Heart left ventricle (tissue), 16 donors: ENCODE results near the gene SLC35C1. TPM values are rescaled to one million over a fixed set of nuclear protein-coding genes. Genes with fewer than 3 reads are reported as not detected.

ENCODE experiments used
- ATAC-seq, 4 donors: fragments of 200-7000 bp; cut with Tn5 transposase; one replicate each; pipeline ENCODE4 v1.9.1; 2020 to 2022; ENCODE audit warnings: moderate library complexity in 4 of 4, mild to moderate bottlenecking in 3 of 4, moderate number of reproducible peaks in 1 of 4
- DNase-seq, 5 donors: peaks; one replicate each; pipeline ENCODE4 v3.0.0-alpha.2; 2020
- H3K27ac ChIP-seq, 12 donors: fragments of 200-600 bp; sonication (generic) in 4 of 12; one replicate each; pipeline versions ENCODE4 v1.5.0 to v1.8.0; 2016 to 2022; ENCODE audit warnings: mild to moderate bottlenecking in 2 of 12
- H3K27me3 ChIP-seq, 9 donors: fragments of 200-600 bp; sonication (generic) in 2 of 9; one replicate each; pipeline versions ENCODE4 v1.5.1 to v1.8.0; 2016 to 2022; ENCODE audit warnings: mild to moderate bottlenecking in 3 of 9
- H3K36me3 ChIP-seq, 9 donors: fragments of 200-600 bp; sonication (generic) in 2 of 9; one replicate each; pipeline versions ENCODE4 v1.5.0 to v1.8.0; 2018 to 2022; ENCODE audit warnings: mild to moderate bottlenecking in 2 of 9
- H3K4me1 ChIP-seq, 12 donors: fragments of 200-600 bp; sonication (generic) in 4 of 12; one replicate each; pipeline versions ENCODE4 v1.5.0 to v1.8.0; 2016 to 2022; ENCODE audit warnings: mild to moderate bottlenecking in 3 of 12
- H3K4me3 ChIP-seq, 12 donors: fragments of 200-600 bp; sonication (generic) in 4 of 12; one replicate each; pipeline versions ENCODE4 v1.5.0 to v1.8.0; 2017 to 2022; ENCODE audit warnings: mild to moderate bottlenecking in 9 of 12, moderate library complexity in 4 of 12
- H3K9me3 ChIP-seq, 12 donors: fragments of 200-600 bp; sonication (generic) in 4 of 12; one replicate each; pipeline versions ENCODE4 v1.5.0 to v1.8.0; 2016 to 2022; ENCODE audit warnings: mild to moderate bottlenecking in 1 of 12
- POLR2A ChIP-seq, 2 donors: fragments of 450-650 bp; IDR thresholded peaks; one replicate each; pipeline ENCODE4 v1.6.1; 2017; ENCODE audit warnings: antibody characterized with exemption in 2 of 2, mild to moderate bottlenecking in 2 of 2, moderate library complexity in 2 of 2
- WGBS, 4 donors: extraction: QIAGEN DNeasy Blood & Tissue Kit in 2 of 4; methylation state at CpG; one replicate each; pipeline versions ENCODE4 v1.1.5 to v1.1.7; 2013 to 2018; 5-methylcytosine and 5-hydroxymethylcytosine counted together
- intact Hi-C, 10 donors: fragments of 100-400 bp; cut with DNase I; formaldehyde crosslinking; loops; one replicate each; pipeline versions ENCODE4 v1.11.1 to v1.14.2; 2022
- polyA plus RNA-seq, 2 donors: library from polyadenylated mRNA; stranded (reverse); fragments of 200-250 nt; gene quantifications; one replicate each; pipeline ENCODE4 v1.2.3, GENCODE V29; 2013
- total RNA-seq, 9 donors: library from RNA; depleted of rRNA in 2 of 9; stranded (reverse); fragments of >200 nt in 2 of 9; fragmentation: NEBNext Ultra II Directional in 3 of 9; extraction: Animal tissue kit (Norgen Biotek cat#: 25700) in 3 of 9; gene quantifications; one replicate each; pipeline versions ENCODE4 v1.1.0 to v1.2.4, GENCODE V29; 2016 to 2023
- TF ChIP-seq, protein P1 (sequence below), 12 donors: fragments of 200-600 bp; sonication (generic) in 4 of 12; IDR thresholded peaks; one replicate each; pipeline versions ENCODE4 v1.5.0 to v1.8.0; 2018 to 2022; ENCODE audit warnings: antibody characterized with exemption in 12 of 12, mild to moderate bottlenecking in 5 of 12
- donor health status: ischemic (EF 13 %, LVEDD 7.1; RV severe dilation, severe dysfunction).
- donor health status: healthy with polysubstance abuse.
- donor health status: DM: no; HTN: yes; CAD: no.
- donor health status: DM: no; HTN: no; CAD: no.
- donor health status: ischemic (EF 25% LVEDD 6.9; RV normal size, moderate dysfunction).
- donor health status: ischemic (EF 25% LVEDD 5.7; RV mildly dilated, moderate dysfunction).
- donor health status: healthy.
- donor health status: DM: yes; HTN: yes; CAD: no.
- donor health status: ischemic (EF 35%, LVEDD 5.7; RV mildly dilated, moderate dysfunction).
- donor health status: nonischemic (EF 11% LVEDD 7.7; RV severe dilation, severe dysfunction).
- donor health status: DM: yes; HTN: yes; CAD: no.
- donor health status: PGD.
- donor health status: ischemic (EF 29% LVEDD 5.4; RV normal size, mild dysfunction).
- donor health status: nonischemic (EF 23%, LVEDD 6.1; RV moderate dilation, normal function).

Gene SLC35C1
- total and polyA plus RNA-seq, 11 donors: 5.3 to 21.0 (median 7.8) TPM

DNA sequence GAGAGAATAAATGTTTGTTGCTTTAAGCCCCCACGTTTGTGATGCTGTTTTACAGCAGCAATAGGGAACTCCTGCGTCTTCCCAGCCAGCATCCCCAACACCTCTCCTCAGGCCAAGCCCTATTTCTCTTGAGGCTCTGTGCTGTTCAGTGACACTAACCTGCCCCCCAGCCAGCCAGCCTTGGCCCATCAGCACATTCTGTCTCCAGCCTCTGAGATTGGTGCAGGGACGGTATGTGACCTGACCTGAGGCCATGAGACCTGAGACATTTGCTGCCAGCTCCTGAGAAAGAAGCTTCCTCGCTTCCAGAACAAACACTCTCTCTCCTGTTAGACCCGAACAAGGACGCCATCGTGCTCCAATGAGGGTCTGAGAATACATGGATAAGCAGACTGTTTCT lies 38.5 kb upstream of the SLC35C1 start:
- intact Hi-C loops: no loop called here
- H3K36me3 ChIP-seq: no peaks in the 10 kb centered on the region
- 52 to 74% (median 67%) methylated on average over 7 of the region's 7 CpGs for WGBS, 4 donors
- no peaks in the 10 kb centered on the region for H3K27me3 ChIP-seq
- DNase-seq: no peak
- ATAC-seq: peak in 1 of 4 donors; percentile 35
- no peak overlapping the region for H3K4me3 ChIP-seq
- no peaks in the 10 kb centered on the region for H3K9me3 ChIP-seq
- TF ChIP-seq POLR2A (IDR thresholded peaks at IDR 0.05): no peak
- TF ChIP-seq, protein P1, sequence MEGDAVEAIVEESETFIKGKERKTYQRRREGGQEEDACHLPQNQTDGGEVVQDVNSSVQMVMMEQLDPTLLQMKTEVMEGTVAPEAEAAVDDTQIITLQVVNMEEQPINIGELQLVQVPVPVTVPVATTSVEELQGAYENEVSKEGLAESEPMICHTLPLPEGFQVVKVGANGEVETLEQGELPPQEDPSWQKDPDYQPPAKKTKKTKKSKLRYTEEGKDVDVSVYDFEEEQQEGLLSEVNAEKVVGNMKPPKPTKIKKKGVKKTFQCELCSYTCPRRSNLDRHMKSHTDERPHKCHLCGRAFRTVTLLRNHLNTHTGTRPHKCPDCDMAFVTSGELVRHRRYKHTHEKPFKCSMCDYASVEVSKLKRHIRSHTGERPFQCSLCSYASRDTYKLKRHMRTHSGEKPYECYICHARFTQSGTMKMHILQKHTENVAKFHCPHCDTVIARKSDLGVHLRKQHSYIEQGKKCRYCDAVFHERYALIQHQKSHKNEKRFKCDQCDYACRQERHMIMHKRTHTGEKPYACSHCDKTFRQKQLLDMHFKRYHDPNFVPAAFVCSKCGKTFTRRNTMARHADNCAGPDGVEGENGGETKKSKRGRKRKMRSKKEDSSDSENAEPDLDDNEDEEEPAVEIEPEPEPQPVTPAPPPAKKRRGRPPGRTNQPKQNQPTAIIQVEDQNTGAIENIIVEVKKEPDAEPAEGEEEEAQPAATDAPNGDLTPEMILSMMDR (IDR thresholded peaks at IDR 0.05): no peak
- H3K4me1 ChIP-seq: peaks cover 0 to 11% (median 0%) of the 10 kb centered on the region in 12 donors
- H3K27ac ChIP-seq: no peak overlapping the region

DNA sequence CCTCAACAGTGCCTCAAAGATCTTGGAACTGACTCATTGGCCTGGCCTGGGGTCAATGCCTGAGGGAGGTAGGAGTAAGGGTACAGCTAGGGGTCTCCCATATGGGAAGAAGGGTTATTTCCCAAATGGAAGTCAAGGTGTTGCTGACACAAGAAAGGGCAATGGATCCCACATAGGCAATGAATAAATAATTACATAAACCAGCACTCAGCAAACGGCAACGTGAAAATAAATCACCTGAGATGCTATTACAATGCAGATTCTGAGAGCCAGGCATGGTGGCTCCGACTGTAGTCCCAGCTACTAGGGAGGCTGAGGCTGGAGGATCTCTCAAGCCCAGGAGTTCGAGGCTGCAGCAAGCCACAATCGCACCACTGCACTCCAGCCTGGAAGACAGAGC lies 36.5 kb upstream of the SLC35C1 start:
- no peaks in the 10 kb centered on the region for H3K9me3 ChIP-seq
- DNase-seq (no peak), ATAC-seq (no peak)
- 89 to 96% (median 91%) methylated on average over 5 of the region's 5 CpGs for WGBS, 4 donors
- no peaks in the 10 kb centered on the region for H3K36me3 ChIP-seq
- TF ChIP-seq, protein P1 (IDR thresholded peaks at IDR 0.05): no peak
- TF ChIP-seq POLR2A (IDR thresholded peaks at IDR 0.05): no peak
- no peak overlapping the region for H3K27ac ChIP-seq
- no peak overlapping the region for H3K4me3 ChIP-seq
- peaks cover 0 to 15% (median 6%) of the 10 kb centered on the region in 12 donors for H3K4me1 ChIP-seq
- H3K27me3 ChIP-seq: no peaks in the 10 kb centered on the region
- intact Hi-C loops: no loop called here

DNA sequence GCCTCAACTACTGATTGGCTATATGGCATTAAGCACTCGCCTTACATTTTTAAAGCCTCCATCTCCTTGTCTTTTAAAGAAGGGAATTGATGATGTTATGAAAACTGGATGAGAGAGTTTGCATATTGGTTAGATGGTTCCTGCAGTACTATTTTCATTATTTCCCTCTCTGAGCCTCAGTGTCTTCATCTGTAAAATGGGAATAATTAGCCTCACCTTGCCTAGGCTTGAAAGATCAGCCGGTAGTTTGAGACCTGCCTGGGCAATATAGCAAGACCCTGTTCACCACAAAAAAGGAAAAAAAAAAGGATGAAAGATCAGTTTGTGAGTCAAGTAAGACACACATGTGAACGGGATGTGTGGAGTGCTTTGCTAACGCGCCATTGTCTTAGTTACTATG lies 35.0 kb upstream of the SLC35C1 start:
- no peaks in the 10 kb centered on the region for H3K27me3 ChIP-seq
- TF ChIP-seq, protein P1 (IDR thresholded peaks at IDR 0.05): no peak
- no peak for TF ChIP-seq POLR2A (IDR thresholded peaks at IDR 0.05)
- H3K4me3 ChIP-seq: no peak overlapping the region
- no peaks in the 10 kb centered on the region for H3K9me3 ChIP-seq
- no peak overlapping the region for H3K27ac ChIP-seq
- DNase-seq: no peak
- ATAC-seq: no peak
- intact Hi-C loops: loop anchor here (2.0 to 10.0 kb wide), 15 partner anchors 103 to 655 kb away; partner anchors contain the start of gene CHST1 (in 4 of the 10)
- WGBS, 4 donors: 94 to 95% (median 95%) methylated on average over 5 of the region's 5 CpGs
- H3K4me1 ChIP-seq: peaks cover 0 to 15% (median 6%) of the 10 kb centered on the region in 12 donors
- no peaks in the 10 kb centered on the region for H3K36me3 ChIP-seq

DNA sequence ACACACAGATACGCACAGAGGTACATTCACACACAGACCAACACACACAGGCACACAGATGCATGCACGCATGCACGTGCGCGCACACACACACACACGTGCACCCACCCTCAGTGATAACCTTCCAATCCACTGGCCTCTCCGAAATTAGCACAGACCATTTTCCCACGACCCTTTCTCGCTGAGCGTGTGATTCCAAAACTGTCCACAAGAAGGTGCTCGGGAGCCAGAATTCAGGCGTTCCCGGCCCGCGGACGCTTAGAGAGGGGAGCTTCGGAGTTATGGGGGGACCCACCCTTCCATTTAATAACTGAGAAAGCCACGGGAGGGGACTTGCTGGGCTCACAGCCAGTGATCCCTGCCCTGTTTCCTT lies 33.8 kb upstream of the SLC35C1 start:
- intact Hi-C loops: loop anchor here (1.0 to 10.0 kb wide), 18 partner anchors 104 to 656 kb away; partner anchors contain the start of gene CHST1 (in 4 of the 10)
- Histone ChIP-seq H3K4me3 (peak overlapping the region; percentile 18 to 65 (median 56)), H3K4me1 (peaks cover 0 to 9% (median 4%) of the 10 kb centered on the region in 12 donors), H3K36me3 (no peaks in the 10 kb centered on the region), H3K9me3 (no peaks in the 10 kb centered on the region), H3K27ac (peak overlapping the region; percentile 45 to 84 (median 72)), H3K27me3 (no peaks in the 10 kb centered on the region)
- no peak for TF ChIP-seq POLR2A (IDR thresholded peaks at IDR 0.05)
- TF ChIP-seq, protein P1 (IDR thresholded peaks at IDR 0.05): peak; percentile 78 to 95 (median 91)
- ATAC-seq (peak; percentile 67 to 80 (median 76)), DNase-seq (peak; percentile 60 to 77 (median 65))
- 4 to 6% (median 5%) methylated on average over 17 to 18 of the region's 18 CpGs for WGBS, 4 donors
